ENCODE data around the gene CLSTN2.

DNA sequence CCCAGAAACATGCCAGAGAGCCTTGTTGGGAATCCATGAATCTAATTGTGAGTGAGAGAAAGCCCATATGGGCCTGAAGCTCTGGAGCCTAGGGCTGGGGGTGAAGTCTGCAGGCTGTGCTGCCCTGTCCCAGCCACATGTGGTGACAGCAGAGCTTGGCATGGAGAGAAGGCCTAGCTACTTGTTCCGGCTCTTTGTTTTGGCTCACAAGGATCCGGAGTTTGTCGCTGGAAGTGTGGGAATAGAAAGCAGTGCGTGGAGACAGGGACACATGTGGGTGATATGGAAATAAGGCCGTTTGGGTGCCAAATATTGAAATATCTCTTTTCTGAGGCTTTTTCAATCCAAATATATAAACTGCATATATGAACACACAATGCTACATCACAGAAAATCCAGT is 78.2 kb downstream of the CLSTN2 start:
- TF ChIP-seq POLR2A (IDR thresholded peaks at IDR 0.05): no peak
- TF ChIP-seq, protein P1, sequence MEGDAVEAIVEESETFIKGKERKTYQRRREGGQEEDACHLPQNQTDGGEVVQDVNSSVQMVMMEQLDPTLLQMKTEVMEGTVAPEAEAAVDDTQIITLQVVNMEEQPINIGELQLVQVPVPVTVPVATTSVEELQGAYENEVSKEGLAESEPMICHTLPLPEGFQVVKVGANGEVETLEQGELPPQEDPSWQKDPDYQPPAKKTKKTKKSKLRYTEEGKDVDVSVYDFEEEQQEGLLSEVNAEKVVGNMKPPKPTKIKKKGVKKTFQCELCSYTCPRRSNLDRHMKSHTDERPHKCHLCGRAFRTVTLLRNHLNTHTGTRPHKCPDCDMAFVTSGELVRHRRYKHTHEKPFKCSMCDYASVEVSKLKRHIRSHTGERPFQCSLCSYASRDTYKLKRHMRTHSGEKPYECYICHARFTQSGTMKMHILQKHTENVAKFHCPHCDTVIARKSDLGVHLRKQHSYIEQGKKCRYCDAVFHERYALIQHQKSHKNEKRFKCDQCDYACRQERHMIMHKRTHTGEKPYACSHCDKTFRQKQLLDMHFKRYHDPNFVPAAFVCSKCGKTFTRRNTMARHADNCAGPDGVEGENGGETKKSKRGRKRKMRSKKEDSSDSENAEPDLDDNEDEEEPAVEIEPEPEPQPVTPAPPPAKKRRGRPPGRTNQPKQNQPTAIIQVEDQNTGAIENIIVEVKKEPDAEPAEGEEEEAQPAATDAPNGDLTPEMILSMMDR (IDR thresholded peaks at IDR 0.05): no peak
- no peak for TF ChIP-seq EP300 (IDR thresholded peaks at IDR 0.05)
